ENCODE measurements around the gene SRCIN1. TPM values are rescaled to one million over a fixed set of nuclear protein-coding genes. Genes with fewer than 3 reads are reported as not detected.

The SRCIN1 gene
- total RNA-seq, 1 experiment from 2014 or later: 2.3 TPM

DNA sequence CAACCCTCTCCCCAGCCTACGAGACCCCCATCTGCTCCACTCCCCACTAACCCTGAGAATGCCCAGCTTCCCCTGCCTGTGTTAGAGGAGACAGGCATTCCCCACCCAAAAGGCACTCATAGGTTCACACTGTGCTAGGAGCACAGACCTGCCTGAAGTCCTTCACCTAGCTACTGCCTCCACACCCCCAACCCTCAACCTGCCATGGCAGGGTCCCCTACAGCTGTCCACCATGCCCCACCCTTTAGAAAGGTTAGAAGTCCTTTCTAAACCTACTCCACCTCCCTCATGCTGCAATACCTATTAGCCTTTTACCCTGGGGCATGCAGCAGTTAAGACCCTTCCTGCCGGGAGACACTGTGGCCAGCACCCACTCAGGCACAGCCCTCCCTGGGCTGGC lies 9.1 kb downstream of the SRCIN1 start:
- DNase-seq: no peak
- Histone ChIP-seq H3K36me3 (replicated peaks; ENCODE audit: control insufficient read depth, insufficient read depth, low read length) (no peaks in the 10 kb centered on the region), H3K27me3 (ENCODE audit: control insufficient read depth, insufficient read depth, low read length) (peaks cover 20% of the 10 kb centered on the region), H3K4me3 (ENCODE audit: insufficient read depth, low read depth, low read length) (no peak overlapping the region)

DNA sequence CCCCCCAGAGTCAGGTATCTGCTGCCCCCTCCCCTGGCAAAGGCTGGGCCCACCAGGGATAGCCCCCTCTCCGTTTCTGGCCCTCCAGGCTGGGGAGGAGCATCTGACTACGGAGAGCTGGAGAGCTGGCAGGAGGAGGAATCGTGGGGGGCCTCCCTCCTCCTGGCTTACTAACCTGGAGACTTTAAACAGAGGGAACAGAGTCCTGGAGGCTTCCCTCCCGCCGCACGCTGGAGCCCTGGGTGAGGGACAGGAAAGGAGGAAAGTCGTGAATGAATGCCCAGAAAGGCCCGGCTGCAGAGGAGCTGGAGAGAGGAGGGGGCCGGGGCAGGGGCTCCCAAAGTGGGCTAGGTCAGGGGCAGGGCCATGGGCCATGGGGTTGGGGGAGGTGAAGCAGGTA lies 9.9 kb downstream of the SRCIN1 start:
- Histone ChIP-seq H3K36me3 (replicated peaks; ENCODE audit: control insufficient read depth, insufficient read depth, low read length) (no peaks in the 10 kb centered on the region), H3K4me3 (ENCODE audit: insufficient read depth, low read depth, low read length) (no peak overlapping the region), H3K27me3 (ENCODE audit: control insufficient read depth, insufficient read depth, low read length) (peaks cover 16% of the 10 kb centered on the region)
- peak; percentile 66 for DNase-seq

DNA sequence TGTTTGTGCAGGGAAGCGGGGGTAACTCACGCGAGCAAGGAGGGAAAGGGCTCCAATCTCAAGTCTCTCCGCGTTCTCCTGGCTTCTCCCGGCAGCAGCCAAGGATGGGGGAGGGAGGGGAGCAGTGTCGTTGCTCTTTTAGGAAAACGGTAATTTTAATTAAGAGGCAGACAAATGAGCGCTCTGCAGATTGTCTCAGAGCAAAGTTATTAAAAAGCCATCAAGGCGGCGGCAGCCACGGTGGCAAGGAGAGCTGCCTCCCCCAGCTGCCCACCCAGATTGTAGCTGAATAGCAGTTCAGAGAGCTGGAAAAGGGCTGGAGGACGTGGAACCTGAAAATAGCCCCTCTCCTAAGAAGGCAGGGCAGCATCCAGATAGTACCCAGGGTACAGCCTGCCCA lies 11.6 kb downstream of the SRCIN1 start:
- Histone ChIP-seq H3K4me3 (ENCODE audit: insufficient read depth, low read depth, low read length) (no peak overlapping the region), H3K27me3 (ENCODE audit: control insufficient read depth, insufficient read depth, low read length) (peaks cover 12% of the 10 kb centered on the region), H3K36me3 (replicated peaks; ENCODE audit: control insufficient read depth, insufficient read depth, low read length) (no peaks in the 10 kb centered on the region)
- peak; percentile 51 for DNase-seq

GRCh38 chr17:38592487-38592886 lies 13.3 kb downstream of the SRCIN1 start:
- no peak for DNase-seq
- H3K4me3 ChIP-seq (ENCODE audit: insufficient read depth, low read depth, low read length): no peak overlapping the region
- no peaks in the 10 kb centered on the region for H3K36me3 ChIP-seq (replicated peaks; ENCODE audit: control insufficient read depth, insufficient read depth, low read length)
- H3K27me3 ChIP-seq (ENCODE audit: control insufficient read depth, insufficient read depth, low read length): peaks cover 11% of the 10 kb centered on the region

- no peak overlapping the region for H3K4me3 ChIP-seq (ENCODE audit: insufficient read depth, low read depth, low read length)
- no peaks in the 10 kb centered on the region for H3K36me3 ChIP-seq (replicated peaks; ENCODE audit: control insufficient read depth, insufficient read depth, low read length)
- no peak for DNase-seq
- peaks cover 12% of the 10 kb centered on the region for H3K27me3 ChIP-seq (ENCODE audit: control insufficient read depth, insufficient read depth, low read length)
These were observed 14.0 kb downstream of the SRCIN1 start for GRCh38 chr17:38591759-38592241.

DNA sequence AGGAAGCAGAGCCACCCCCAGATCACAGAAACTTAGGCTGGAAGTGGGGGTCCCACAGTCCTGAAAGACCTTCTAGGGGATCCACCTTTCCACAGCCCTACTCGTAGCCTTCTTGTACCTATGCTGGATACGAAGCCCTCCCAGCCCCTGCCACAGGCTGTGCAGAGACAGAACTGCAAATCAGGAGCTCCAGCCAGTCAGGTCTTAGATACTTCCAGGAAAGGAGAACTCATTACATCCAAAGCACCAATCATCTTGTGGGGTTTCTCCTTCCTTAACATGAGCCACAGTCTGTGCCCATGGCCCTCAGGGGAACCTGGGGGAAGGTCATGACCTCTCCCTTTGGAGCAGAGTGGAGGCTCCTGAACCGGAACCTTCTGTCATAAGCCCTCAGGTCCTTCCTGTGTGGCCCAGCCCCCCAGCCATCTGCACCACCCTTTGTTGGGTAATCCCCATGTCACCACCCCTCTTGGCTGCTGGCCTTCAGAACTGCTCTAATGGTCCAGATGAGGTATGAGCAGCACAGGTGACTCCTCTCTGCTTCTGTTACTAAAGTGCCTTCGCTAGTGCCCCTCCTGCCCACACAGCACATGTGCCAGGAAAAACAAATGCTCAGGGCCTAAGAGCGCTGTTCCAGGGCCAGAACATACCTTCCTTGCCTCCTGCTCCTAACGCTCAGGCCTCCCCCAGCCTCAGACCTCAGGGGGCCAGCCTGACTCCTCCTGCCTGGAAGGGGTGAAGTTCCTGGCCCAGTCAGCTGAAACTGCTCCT lies 14.6 kb downstream of the SRCIN1 start:
- peaks cover 6% of the 10 kb centered on the region for H3K27me3 ChIP-seq (ENCODE audit: control insufficient read depth, insufficient read depth, low read length)
- no peaks in the 10 kb centered on the region for H3K36me3 ChIP-seq (replicated peaks; ENCODE audit: control insufficient read depth, insufficient read depth, low read length)
- no peak for DNase-seq
- H3K4me3 ChIP-seq (ENCODE audit: insufficient read depth, low read depth, low read length): no peak overlapping the region

GRCh38 chr17:38589462-38590114 lies 16.2 kb downstream of the SRCIN1 start:
- Histone ChIP-seq H3K36me3 (replicated peaks; ENCODE audit: control insufficient read depth, insufficient read depth, low read length) (no peaks in the 10 kb centered on the region), H3K27me3 (ENCODE audit: control insufficient read depth, insufficient read depth, low read length) (peaks cover 6% of the 10 kb centered on the region), H3K4me3 (ENCODE audit: insufficient read depth, low read depth, low read length) (no peak overlapping the region)
- peak; percentile 67 for DNase-seq

GRCh38 chr17:38588788-38589174 lies 17.0 kb downstream of the SRCIN1 start:
- H3K36me3 ChIP-seq (replicated peaks; ENCODE audit: control insufficient read depth, insufficient read depth, low read length): no peaks in the 10 kb centered on the region
- peak; percentile 51 for DNase-seq
- peaks cover 4% of the 10 kb centered on the region for H3K27me3 ChIP-seq (ENCODE audit: control insufficient read depth, insufficient read depth, low read length)
- H3K4me3 ChIP-seq (ENCODE audit: insufficient read depth, low read depth, low read length): no peak overlapping the region

DNA sequence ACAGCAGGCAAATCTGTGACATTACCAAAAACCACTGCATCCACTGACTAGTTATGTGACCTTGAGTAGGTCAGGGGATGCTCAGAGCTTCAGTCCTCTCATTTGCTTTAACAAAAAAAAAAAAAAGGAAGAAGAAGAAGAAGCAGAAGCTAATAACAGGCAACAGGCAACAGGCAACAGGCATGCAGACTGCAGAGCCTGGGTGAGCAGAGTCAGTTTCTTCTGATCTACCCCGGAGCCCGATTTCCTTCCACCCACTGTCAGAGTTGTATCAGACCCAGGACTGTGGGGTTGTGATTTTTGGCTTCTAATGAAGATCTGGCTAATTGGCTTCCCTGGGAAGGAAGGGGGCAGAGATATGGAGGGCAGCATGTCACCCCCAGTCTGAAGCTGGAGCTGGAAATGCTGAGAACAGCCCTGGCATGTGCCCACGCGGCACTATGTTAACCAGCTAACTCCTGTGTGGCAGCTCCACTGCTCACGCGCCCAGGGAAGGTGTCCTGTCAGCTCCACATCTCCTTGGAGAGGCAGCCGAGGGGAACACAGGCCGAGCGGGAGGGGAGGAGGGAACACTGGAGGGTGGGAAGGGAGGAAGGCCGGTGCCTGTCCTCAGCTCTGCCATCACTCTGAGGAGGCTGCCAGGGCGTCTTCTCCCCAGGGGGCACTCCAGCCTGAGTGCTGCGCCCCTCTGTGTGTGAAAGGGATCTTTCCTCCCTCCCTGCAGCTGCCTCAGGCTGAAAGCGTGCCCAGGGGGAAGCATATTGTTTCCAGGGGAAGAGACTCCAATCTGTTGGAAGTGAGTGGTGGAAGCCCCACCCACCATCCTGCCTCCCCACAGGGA lies 17.6 kb downstream of the SRCIN1 start:
- DNase-seq: peak; percentile 73
- peaks cover 3% of the 10 kb centered on the region for H3K27me3 ChIP-seq (ENCODE audit: control insufficient read depth, insufficient read depth, low read length)
- H3K4me3 ChIP-seq (ENCODE audit: insufficient read depth, low read depth, low read length): no peak overlapping the region
- no peaks in the 10 kb centered on the region for H3K36me3 ChIP-seq (replicated peaks; ENCODE audit: control insufficient read depth, insufficient read depth, low read length)

DNA sequence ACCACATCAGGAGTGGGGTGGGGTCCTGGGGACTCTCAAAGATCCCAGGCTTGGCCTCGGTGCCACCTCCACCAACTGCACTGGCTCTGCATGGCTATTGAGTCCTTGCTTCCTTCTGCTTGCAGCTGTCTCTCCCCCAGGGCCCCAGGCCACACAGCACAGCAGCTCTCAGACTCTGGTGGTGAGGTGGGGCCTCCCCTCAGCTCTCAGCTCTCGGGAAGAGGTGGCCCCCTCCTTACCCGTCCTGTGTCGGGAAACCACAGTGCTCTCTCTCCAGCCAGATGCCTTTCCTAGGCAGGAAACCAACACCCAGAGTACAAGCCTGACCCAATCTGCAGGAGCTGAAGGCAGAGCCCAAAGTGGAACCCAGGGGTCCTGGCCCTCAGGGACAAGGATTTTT lies 18.5 kb downstream of the SRCIN1 start:
- H3K4me3 ChIP-seq (ENCODE audit: insufficient read depth, low read depth, low read length): no peak overlapping the region

DNA sequence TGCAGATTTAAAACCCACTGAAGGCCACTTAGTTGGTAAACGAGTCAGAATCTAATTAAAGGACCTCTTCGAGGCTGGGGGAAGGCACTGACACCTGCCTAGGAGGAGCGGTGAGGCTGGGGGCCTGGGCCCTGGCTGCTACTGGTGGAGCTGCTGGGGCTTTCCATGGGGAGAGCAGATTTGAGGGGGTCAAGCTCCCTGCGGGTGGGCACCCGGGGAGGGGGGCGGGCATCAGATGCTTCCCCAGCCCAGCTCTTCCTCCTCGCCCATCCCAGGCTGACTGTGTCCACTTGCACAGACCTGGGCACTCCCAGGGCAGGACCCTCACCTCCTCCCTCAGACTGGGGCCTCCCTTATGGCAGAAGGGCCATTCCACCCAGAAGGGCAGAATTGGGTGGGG lies 19.0 kb downstream of the SRCIN1 start:
- peak; percentile 35 for DNase-seq
- no peaks in the 10 kb centered on the region for H3K36me3 ChIP-seq (replicated peaks; ENCODE audit: control insufficient read depth, insufficient read depth, low read length)
- peaks cover 7% of the 10 kb centered on the region for H3K27me3 ChIP-seq (ENCODE audit: control insufficient read depth, insufficient read depth, low read length)
- H3K4me3 ChIP-seq (ENCODE audit: insufficient read depth, low read depth, low read length): no peak overlapping the region

More for the DNA sequence above, 18.5 kb downstream of the SRCIN1 start:
- Histone ChIP-seq H3K27me3 (ENCODE audit: control insufficient read depth, insufficient read depth, low read length) (peaks cover 4% of the 10 kb centered on the region), H3K36me3 (replicated peaks; ENCODE audit: control insufficient read depth, insufficient read depth, low read length) (no peaks in the 10 kb centered on the region)
- DNase-seq: no peak

- Histone ChIP-seq H3K4me3 (ENCODE audit: insufficient read depth, low read depth, low read length) (no peak overlapping the region), H3K27me3 (ENCODE audit: control insufficient read depth, insufficient read depth, low read length) (peaks cover 7% of the 10 kb centered on the region), H3K36me3 (replicated peaks; ENCODE audit: control insufficient read depth, insufficient read depth, low read length) (no peaks in the 10 kb centered on the region)
- no peak for DNase-seq
These were observed 19.7 kb downstream of the SRCIN1 start for GRCh38 chr17:38585918-38586529.

GRCh38 chr17:38585056-38585917 lies 20.5 kb downstream of the SRCIN1 start:
- peaks cover 10% of the 10 kb centered on the region for H3K27me3 ChIP-seq (ENCODE audit: control insufficient read depth, insufficient read depth, low read length)
- H3K36me3 ChIP-seq (replicated peaks; ENCODE audit: control insufficient read depth, insufficient read depth, low read length): no peaks in the 10 kb centered on the region
- DNase-seq: peak; percentile 84
- no peak overlapping the region for H3K4me3 ChIP-seq (ENCODE audit: insufficient read depth, low read depth, low read length)

Measured in H7 (cell line).